Stimulated activated effector memory CD8-positive, alpha-beta T cell treated with anti-CD3 and anti-CD28 coated beads, Interleukin-12 subunit alpha, Interleukin-12 subunit beta, amount 100 ng/mL, for 72 hours (primary cell): ENCODE data around the gene PIGW.

Experiments
- ATAC-seq: fragments of 150-1000 bp; cut with Tn5 transposase; 2 replicates; pipeline ENCODE4 v1.10.0; 2021
- DNase-seq, 2 donors: peaks; one replicate each; pipeline ENCODE4 v3.0.0; 2021 to 2022; ENCODE audit warnings: low spot score in 2 of 2
- H3K27ac Mint-ChIP-seq: one replicate; pipeline ENCODE4 v1.8.0; 2022; ENCODE audit warnings: mild to moderate bottlenecking, mixed read lengths
- H3K36me3 Mint-ChIP-seq: one replicate; pipeline ENCODE4 v1.8.0; 2022; ENCODE audit warnings: mild to moderate bottlenecking, mixed read lengths
- H3K4me1 Mint-ChIP-seq: one replicate; pipeline ENCODE4 v1.8.0; 2022; ENCODE audit warnings: mixed read lengths
- H3K4me3 Mint-ChIP-seq: one replicate; pipeline ENCODE4 v1.8.0; 2022; ENCODE audit warnings: mild to moderate bottlenecking, mixed read lengths
- H3K9me3 Mint-ChIP-seq: one replicate; pipeline ENCODE4 v1.8.0; 2022; ENCODE audit warnings: mixed read lengths

Gene PIGW

GRCh38 chr17:36546418-36547093, 11.8 kb downstream of the PIGW start:
- no peak for ATAC-seq
- peaks cover 30% of the 10 kb centered on the region for H3K4me1 Mint-ChIP-seq
- peak overlapping the region; percentile 98 for H3K4me3 Mint-ChIP-seq

GRCh38 chr17:36547776-36548175, 13.0 kb downstream of the PIGW start:
- H3K4me3 Mint-ChIP-seq = peak overlapping the region; percentile 98
- H3K9me3 Mint-ChIP-seq = no peaks in the 10 kb centered on the region
- ATAC-seq (no peak), DNase-seq (no peak)
- peaks cover 89% of the 10 kb centered on the region for H3K36me3 Mint-ChIP-seq
- peaks cover 30% of the 10 kb centered on the region for H3K4me1 Mint-ChIP-seq
- H3K27ac Mint-ChIP-seq = peak overlapping the region; percentile 35

More at GRCh38 chr17:36546418-36547093, 11.8 kb downstream of the PIGW start:
- Mint-ChIP-seq H3K27ac (peak overlapping the region; percentile 98), H3K36me3 (peaks cover 76% of the 10 kb centered on the region), H3K9me3 (no peaks in the 10 kb centered on the region)
- DNase-seq = no peak

- H3K36me3 Mint-ChIP-seq = peaks cover 100% of the 10 kb centered on the region
- ATAC-seq = peak; percentile 50
- DNase-seq = no peak
- peak overlapping the region; percentile 23 for H3K4me3 Mint-ChIP-seq
- no peaks in the 10 kb centered on the region for H3K9me3 Mint-ChIP-seq
- peak overlapping the region; percentile 48 for H3K27ac Mint-ChIP-seq
- H3K4me1 Mint-ChIP-seq = peaks cover 33% of the 10 kb centered on the region
Observed at GRCh38 chr17:36550491-36551417, 16.0 kb downstream of the PIGW start.

GRCh38 chr17:36553459-36553858, 18.7 kb downstream of the PIGW start:
- no peak for DNase-seq
- peaks cover 100% of the 10 kb centered on the region for H3K36me3 Mint-ChIP-seq
- H3K9me3 Mint-ChIP-seq = no peaks in the 10 kb centered on the region
- ATAC-seq = no peak
- no peak overlapping the region for H3K4me3 Mint-ChIP-seq
- H3K4me1 Mint-ChIP-seq = peaks cover 37% of the 10 kb centered on the region
- no peak overlapping the region for H3K27ac Mint-ChIP-seq

- H3K36me3 Mint-ChIP-seq = peaks cover 100% of the 10 kb centered on the region
- H3K27ac Mint-ChIP-seq = no peak overlapping the region
- DNase-seq (no peak), ATAC-seq (no peak)
- no peak overlapping the region for H3K4me3 Mint-ChIP-seq
- H3K4me1 Mint-ChIP-seq = peaks cover 12% of the 10 kb centered on the region
- H3K9me3 Mint-ChIP-seq = no peaks in the 10 kb centered on the region
Observed at GRCh38 chr17:36566081-36566480, 31.3 kb downstream of the PIGW start.

GRCh38 chr17:36575028-36575427, 40.2 kb downstream of the PIGW start:
- no peaks in the 10 kb centered on the region for H3K9me3 Mint-ChIP-seq
- DNase-seq = no peak
- H3K27ac Mint-ChIP-seq = no peak overlapping the region
- H3K36me3 Mint-ChIP-seq = peaks cover 96% of the 10 kb centered on the region
- ATAC-seq = no peak
- H3K4me3 Mint-ChIP-seq = no peak overlapping the region
- peaks cover 9% of the 10 kb centered on the region for H3K4me1 Mint-ChIP-seq

GRCh38 chr17:36576793-36577192, 42.0 kb downstream of the PIGW start:
- peaks cover 96% of the 10 kb centered on the region for H3K36me3 Mint-ChIP-seq

GRCh38 chr17:36578671-36579070, 43.9 kb downstream of the PIGW start:
- DNase-seq (no peak), ATAC-seq (no peak)
- H3K4me1 Mint-ChIP-seq = peaks cover 9% of the 10 kb centered on the region
- H3K9me3 Mint-ChIP-seq = no peaks in the 10 kb centered on the region
- peaks cover 96% of the 10 kb centered on the region for H3K36me3 Mint-ChIP-seq
- no peak overlapping the region for H3K27ac Mint-ChIP-seq
- no peak overlapping the region for H3K4me3 Mint-ChIP-seq

More at GRCh38 chr17:36576793-36577192, 42.0 kb downstream of the PIGW start:
- DNase-seq (no peak), ATAC-seq (no peak)
- peaks cover 9% of the 10 kb centered on the region for H3K4me1 Mint-ChIP-seq
- H3K4me3 Mint-ChIP-seq = no peak overlapping the region
- H3K27ac Mint-ChIP-seq = no peak overlapping the region
- no peaks in the 10 kb centered on the region for H3K9me3 Mint-ChIP-seq

- ATAC-seq (no peak), DNase-seq (no peak)
- Mint-ChIP-seq H3K9me3 (no peaks in the 10 kb centered on the region), H3K27ac (no peak overlapping the region), H3K4me3 (no peak overlapping the region), H3K36me3 (peaks cover 100% of the 10 kb centered on the region), H3K4me1 (no peaks in the 10 kb centered on the region)
Observed at GRCh38 chr17:36583787-36584186, 49.0 kb downstream of the PIGW start.

- DNase-seq (no peak), ATAC-seq (no peak)
- no peak overlapping the region for H3K4me3 Mint-ChIP-seq
- H3K4me1 Mint-ChIP-seq = peaks cover 12% of the 10 kb centered on the region
- no peak overlapping the region for H3K27ac Mint-ChIP-seq
- peaks cover 91% of the 10 kb centered on the region for H3K36me3 Mint-ChIP-seq
- H3K9me3 Mint-ChIP-seq = no peaks in the 10 kb centered on the region
Observed at GRCh38 chr17:36586138-36586537, 51.4 kb downstream of the PIGW start.
